ENCODE results near the gene CD3D. TPM values are rescaled to one million over a fixed set of nuclear protein-coding genes. Genes with fewer than 3 reads are reported as not detected.

CD3D gene
- total RNA-seq, 1 donor from 2014 or later: not detected

GRCh38 chr11:118301600-118302195 lies 40.8 kb downstream of the CD3D start:
- DNase-seq: no peak

GRCh38 chr11:118295815-118296454 lies 46.6 kb downstream of the CD3D start:
- no peak for DNase-seq

GRCh38 chr11:118295199-118295598 lies 47.3 kb downstream of the CD3D start:
- no peak for DNase-seq

- no peak for DNase-seq
Observed at GRCh38 chr11:118294053-118294452, 48.5 kb downstream of the CD3D start.

- no peak for DNase-seq
Observed at GRCh38 chr11:118291477-118292135, 50.9 kb downstream of the CD3D start.

GRCh38 chr11:118290923-118291322 lies 51.6 kb downstream of the CD3D start:
- DNase-seq: no peak

GRCh38 chr11:118289401-118289800 lies 53.1 kb downstream of the CD3D start:
- no peak for DNase-seq

Small RNA genes lying within 50 kb of the gene (small RNA-seq; reads per million reads assigned to genes)
- gene AP001582.1: not detected

Other genes with a start within 250 kb of the CD3D start
- 12.2 TPM for gene SCN4B, start 189.9 kb downstream of the CD3D start, total RNA-seq
- 5.8 TPM for gene SCN2B, start 166.1 kb downstream of the CD3D start, total RNA-seq
- gene JAML, start 117.7 kb downstream of the CD3D start, total RNA-seq: 1.2 TPM
- 1.6 TPM for gene MPZL3, start 90.3 kb downstream of the CD3D start, total RNA-seq
- gene MPZL2, start 78.4 kb downstream of the CD3D start, total RNA-seq: 1.4 TPM
- gene CD3E, start 38.0 kb downstream of the CD3D start, total RNA-seq: not detected
- not detected for gene CD3G, start 1.6 kb upstream of the CD3D start, total RNA-seq
- 59.7 TPM for gene UBE4A, start 16.9 kb upstream of the CD3D start, total RNA-seq
- gene ATP5MG, start 58.9 kb upstream of the CD3D start, total RNA-seq: 67.4 TPM
- 55.4 TPM for gene KMT2A, start 93.8 kb upstream of the CD3D start, total RNA-seq
- gene TTC36, start 184.8 kb upstream of the CD3D start, total RNA-seq: 2.7 TPM
- gene TMEM25, start 188.5 kb upstream of the CD3D start, total RNA-seq: 40.7 TPM
- gene IFT46, start 223.2 kb upstream of the CD3D start, total RNA-seq: 51.9 TPM
- gene ARCN1, start 229.7 kb upstream of the CD3D start, total RNA-seq: 73.9 TPM

Measured in occipital lobe (tissue), 3 donors.